Neural cell (in vitro differentiated cells): ENCODE measurements around the gene TSPEAR. TPM values are rescaled to one million over a fixed set of nuclear protein-coding genes. Genes with fewer than 3 reads are reported as not detected.

Experiments
- H2AFZ ChIP-seq: fragments of 200-600, 300-800 bp; sonication (generic), shearing (Covaris generic); 2 replicates; pipeline ENCODE4 v1.6.0; 2014; ENCODE audit warnings: low read depth, mild to moderate bottlenecking, antibody characterized with exemption, low read length, moderate library complexity
- H3F3A ChIP-seq: fragments of 200-600 bp; shearing (Covaris generic); 2 replicates; pipeline ENCODE4 v1.6.1; 2016; ENCODE audit warnings: mild to moderate bottlenecking, moderate library complexity, mixed read lengths, antibody characterized with exemption, low read length; ENCODE audit not compliant: insufficient read depth, poor library complexity, severe bottlenecking
- H3K27ac ChIP-seq: fragments of 200-600, 300-800 bp; sonication (generic), shearing (Covaris generic); 2 replicates; pipeline ENCODE4 v1.5.1; 2014; ENCODE audit warnings: mild to moderate bottlenecking, low read length, moderate library complexity
- H3K27me3 ChIP-seq: fragments of 300-800, 200-600 bp; sonication (generic), shearing (Covaris generic); 2 replicates; pipeline ENCODE4 v1.6.0; 2014; ENCODE audit warnings: mild to moderate bottlenecking, low read depth, low read length, moderate library complexity; ENCODE audit not compliant: insufficient read depth
- H3K36me3 ChIP-seq: fragments of 300-800, 200-600 bp; sonication (generic), shearing (Covaris generic); 2 replicates; pipeline ENCODE4 v1.5.1; 2014; ENCODE audit warnings: mild to moderate bottlenecking, antibody characterized with exemption, low read length, moderate library complexity; ENCODE audit not compliant: insufficient read depth
- H3K4me2 ChIP-seq: fragments of 300-800, 200-600 bp; sonication (generic), shearing (Covaris generic); 2 replicates; pipeline ENCODE4 v1.6.0; 2014; ENCODE audit warnings: mild to moderate bottlenecking, low read length
- H3K4me3 ChIP-seq: fragments of 300-800, 200-600 bp; sonication (generic), shearing (Covaris generic); 2 replicates; pipeline ENCODE4 v1.5.1; 2014; ENCODE audit warnings: mild to moderate bottlenecking, low read length, moderate library complexity
- H3K79me2 ChIP-seq: fragments of 200-600 bp; shearing (Covaris generic); replicated peaks from 2 replicates; pipeline ENCODE4 v1.6.0; 2014; ENCODE audit warnings: mild to moderate bottlenecking, low read length, moderate library complexity; ENCODE audit not compliant: insufficient read depth
- H3K9ac ChIP-seq: fragments of 300-800, 200-600 bp; sonication (generic), shearing (Covaris generic); 2 replicates; pipeline ENCODE4 v1.6.1; 2016; ENCODE audit warnings: mild to moderate bottlenecking, low read length, mixed read lengths
- H3K9me2 ChIP-seq: fragments of 200-600 bp; shearing (Covaris generic); 2 replicates; pipeline ENCODE4 v1.6.1; 2016; ENCODE audit warnings: mild to moderate bottlenecking, low read length, mixed read lengths; ENCODE audit not compliant: insufficient read depth
- H3K9me3 ChIP-seq: fragments of 200-600, 300-800 bp; sonication (generic), shearing (Covaris generic); 2 replicates; pipeline ENCODE4 v1.6.1; 2016; ENCODE audit warnings: mild to moderate bottlenecking, mixed run types, low read length, moderate library complexity, mixed read lengths
- H4K20me1 ChIP-seq: fragments of 200-600 bp; shearing (Covaris generic); 2 replicates; pipeline ENCODE4 v1.6.1; 2016; ENCODE audit warnings: mild to moderate bottlenecking, mixed run types; ENCODE audit not compliant: insufficient read depth
- CTCF ChIP-seq: fragments of 450-650 bp; IDR thresholded peaks from 2 replicates; pipeline ENCODE4 v1.5.1; 2014; ENCODE audit warnings: antibody characterized with exemption, mild to moderate bottlenecking, moderate library complexity; ENCODE audit not compliant: poor library complexity, severe bottlenecking
- EP300 ChIP-seq: fragments of 450-650 bp; conservative IDR thresholded peaks from 2 replicates; pipeline ENCODE4 v1.6.1; 2014; ENCODE audit warnings: antibody characterized with exemption, mild to moderate bottlenecking, moderate library complexity; ENCODE audit not compliant: poor library complexity, severe bottlenecking
- EZH2 ChIP-seq: fragments of 200-600, 300-800 bp; shearing (Covaris generic), sonication (generic); IDR thresholded peaks from 2 replicates; pipeline ENCODE4 v1.6.1; 2014; ENCODE audit warnings: antibody characterized with exemption, low read length, borderline replicate concordance, mild to moderate bottlenecking; ENCODE audit not compliant: insufficient read depth, poor library complexity, severe bottlenecking
- MXI1 ChIP-seq: fragments of 450-650 bp; conservative IDR thresholded peaks from 2 replicates; pipeline ENCODE4 v1.6.1; 2014; ENCODE audit warnings: antibody characterized with exemption, mild to moderate bottlenecking; ENCODE audit not compliant: poor library complexity, severe bottlenecking
- POLR2AphosphoS5 ChIP-seq: IDR thresholded peaks from 2 replicates; pipeline ENCODE4 v1.6.1; 2012
- RAD21 ChIP-seq: fragments of 450-650 bp; conservative IDR thresholded peaks from 2 replicates; pipeline ENCODE4 v1.6.1; 2014; ENCODE audit warnings: antibody characterized with exemption, mild to moderate bottlenecking, moderate library complexity
- REST ChIP-seq: IDR thresholded peaks from 2 replicates; pipeline ENCODE4 v1.6.1; 2012; ENCODE audit warnings: borderline replicate concordance
- SMC3 ChIP-seq: fragments of 450-650 bp; conservative IDR thresholded peaks from 2 replicates; pipeline ENCODE4 v1.6.1; 2014; ENCODE audit warnings: antibody characterized with exemption, mild to moderate bottlenecking, moderate library complexity; ENCODE audit not compliant: poor library complexity
- TAF1 ChIP-seq: IDR thresholded peaks from 2 replicates; pipeline ENCODE4 v1.6.1; 2012; ENCODE audit warnings: low read depth
- polyA plus RNA-seq: library from polyadenylated mRNA; depleted of rRNA; stranded (reverse); fragments of >200 nt; gene quantifications from 2 replicates; pipeline ENCODE4 v1.2.3, GENCODE V29; 2014

Gene TSPEAR
- polyA plus RNA-seq, 1 donor from 2014 or later, result 0.19 TPM

- Histone ChIP-seq H3K36me3 (no peaks in the 10 kb centered on the region), H3F3A (no peaks in the 10 kb centered on the region), H3K9me2 (no peaks in the 10 kb centered on the region), H3K9ac (no peak overlapping the region), H4K20me1 (no peaks in the 10 kb centered on the region), H3K27me3 (no peaks in the 10 kb centered on the region), H2AFZ (no peak overlapping the region), H3K4me3 (no peak overlapping the region), H3K9me3 (no peaks in the 10 kb centered on the region), H3K79me2 (no peaks in the 10 kb centered on the region), H3K27ac (no peak overlapping the region), H3K4me2 (no peak overlapping the region)
- TF ChIP-seq POLR2AphosphoS5 (no peak), EZH2 (no peak), SMC3 (no peak), CTCF (no peak), REST (no peak), RAD21 (no peak), TAF1 (no peak)
Observed at GRCh38 chr21:44609193-44609592, 102.2 kb downstream of the TSPEAR start.

GRCh38 chr21:44606495-44606894 lies 104.9 kb downstream of the TSPEAR start:
- no peaks in the 10 kb centered on the region for H3K27me3 ChIP-seq
- H3K79me2 ChIP-seq, result no peaks in the 10 kb centered on the region
- no peak overlapping the region for H3K9ac ChIP-seq
- no peak overlapping the region for H3K4me2 ChIP-seq
- no peaks in the 10 kb centered on the region for H4K20me1 ChIP-seq
- H3K27ac ChIP-seq, result no peak overlapping the region
- no peaks in the 10 kb centered on the region for H3F3A ChIP-seq
- no peak overlapping the region for H3K4me3 ChIP-seq
- H3K36me3 ChIP-seq, result no peaks in the 10 kb centered on the region
- no peak overlapping the region for H2AFZ ChIP-seq
- H3K9me3 ChIP-seq, result peaks cover 4% of the 10 kb centered on the region
- TF ChIP-seq TAF1, result no peak
- no peak for TF ChIP-seq CTCF
- TF ChIP-seq SMC3, result no peak
- TF ChIP-seq EP300, result no peak
- no peak for TF ChIP-seq RAD21
- TF ChIP-seq POLR2AphosphoS5, result no peak
- TF ChIP-seq REST, result no peak
- TF ChIP-seq MXI1, result no peak
- TF ChIP-seq EZH2, result no peak
- no peaks in the 10 kb centered on the region for H3K9me2 ChIP-seq
